MM.1S (cell line): ENCODE data around the gene AGAP2.

Source experiments
- DNase-seq: peaks from one replicate; pipeline ENCODE4 v3.0.0-alpha.2; 2015
- H2AFZ ChIP-seq: fragments of 300-600 bp; sonication (generic); 2 replicates; pipeline ENCODE4 v1.6.0; 2016; ENCODE audit warnings: antibody characterized with exemption, low read length
- H3F3A ChIP-seq: fragments of 300-600 bp; sonication (generic); 2 replicates; pipeline ENCODE4 v1.6.1; 2016; ENCODE audit warnings: mild to moderate bottlenecking, antibody characterized with exemption, low read length, moderate library complexity, mixed read lengths; ENCODE audit not compliant: insufficient read depth
- H3K27ac ChIP-seq: fragments of 300-600 bp; sonication (generic); 2 replicates; pipeline ENCODE4 v1.5.1; 2016; ENCODE audit warnings: mild to moderate bottlenecking, low read length
- H3K27me3 ChIP-seq: fragments of 300-600 bp; sonication (generic); replicated peaks from 2 replicates; pipeline ENCODE4 v1.6.0; 2016; ENCODE audit warnings: low read length; ENCODE audit not compliant: insufficient read depth
- H3K36me3 ChIP-seq: fragments of 300-600 bp; sonication (generic); replicated peaks from 2 replicates; pipeline ENCODE4 v1.6.1; 2016; ENCODE audit warnings: mild to moderate bottlenecking, low read length, mixed read lengths; ENCODE audit not compliant: insufficient read depth
- H3K4me1 ChIP-seq: fragments of 300-600 bp; sonication (generic); 2 replicates; pipeline ENCODE4 v1.6.1; 2016; ENCODE audit warnings: low read length, mixed read lengths
- H3K4me2 ChIP-seq: fragments of 300-600 bp; sonication (generic); 2 replicates; pipeline ENCODE4 v1.6.0; 2016; ENCODE audit warnings: low read depth, low read length
- H3K4me3 ChIP-seq: fragments of 300-600 bp; sonication (generic); 2 replicates; pipeline ENCODE4 v1.5.1; 2016; ENCODE audit warnings: low read length, mixed read lengths
- H3K79me2 ChIP-seq: fragments of 300-600 bp; sonication (generic); 2 replicates; pipeline ENCODE4 v1.6.1; 2016; ENCODE audit warnings: mixed run types, low read length, mixed read lengths
- H3K9ac ChIP-seq: fragments of 300-600 bp; sonication (generic); 2 replicates; pipeline ENCODE4 v1.6.1; 2016; ENCODE audit warnings: low read length, mixed read lengths
- H3K9me2 ChIP-seq: fragments of 300-600 bp; sonication (generic); replicated peaks from 2 replicates; pipeline ENCODE4 v1.6.1; 2016; ENCODE audit warnings: mild to moderate bottlenecking, low read length, mixed read lengths; ENCODE audit not compliant: insufficient read depth
- H3K9me3 ChIP-seq: fragments of 300-600 bp; sonication (generic); replicated peaks from 2 replicates; pipeline ENCODE4 v1.6.1; 2016; ENCODE audit warnings: mild to moderate bottlenecking, low read length, mixed read lengths; ENCODE audit not compliant: insufficient read depth
- H4K20me1 ChIP-seq: fragments of 300-600 bp; sonication (generic); 2 replicates; pipeline ENCODE4 v1.6.1; 2016; ENCODE audit warnings: mild to moderate bottlenecking, low read length, moderate library complexity, mixed read lengths; ENCODE audit not compliant: insufficient read depth
- CTCF ChIP-seq: fragments of 300-600 bp; sonication (generic); IDR thresholded peaks from 2 replicates; pipeline ENCODE4 v1.5.1; 2016; ENCODE audit warnings: antibody characterized with exemption, low read length, mixed read lengths
- EZH2 ChIP-seq: fragments of 300-600 bp; sonication (generic); optimal IDR thresholded peaks from 2 replicates; pipeline ENCODE3; 2017; ENCODE audit warnings: low read depth, mild to moderate bottlenecking, antibody characterized with exemption, low read length, mixed read lengths
- EZH2phosphoT487 ChIP-seq: fragments of 300-600 bp; sonication (generic); IDR thresholded peaks from 2 replicates; pipeline ENCODE4 v1.6.1; 2018; ENCODE audit warnings: antibody characterized with exemption, low read length

AGAP2 gene

GRCh38 chr12:57781244-57781643, 42.7 kb upstream of the AGAP2 start:
- H3K9me2 ChIP-seq: no peaks in the 10 kb centered on the region
- 0 out of 2 replicates have a peak, but pooled peaks cover 5% of the 10 kb centered on the region for H3K36me3 ChIP-seq
- peaks cover 33% of the 10 kb centered on the region for H3K79me2 ChIP-seq
- H3F3A ChIP-seq: 0 out of 2 replicates have a peak, but pooled peaks cover 3% of the 10 kb centered on the region
- no peaks in the 10 kb centered on the region for H3K27me3 ChIP-seq
- H3K4me2 ChIP-seq: peak overlapping the region; percentile 42; the same call in 1 of the 2 replicates
- H3K9ac ChIP-seq: no peak overlapping the region
- H3K4me3 ChIP-seq: no peak overlapping the region
- H2AFZ ChIP-seq: no peak overlapping the region
- 0 out of 2 replicates have a peak overlapping the region, but pooled peaks have one; percentile 5 for H3K27ac ChIP-seq
- peaks cover 12% of the 10 kb centered on the region for H3K4me1 ChIP-seq
- no peaks in the 10 kb centered on the region for H3K9me3 ChIP-seq
- no peak for DNase-seq
- no peaks in the 10 kb centered on the region for H4K20me1 ChIP-seq
- TF ChIP-seq CTCF (no peak), EZH2 (no peak), EZH2phosphoT487 (no peak)

- H2AFZ ChIP-seq: no peak overlapping the region
- H3K27me3 ChIP-seq: no peaks in the 10 kb centered on the region
- no peak overlapping the region for H3K9ac ChIP-seq
- no peaks in the 10 kb centered on the region for H3K9me2 ChIP-seq
- TF ChIP-seq EZH2phosphoT487: no peak
- no peak for TF ChIP-seq CTCF
- TF ChIP-seq EZH2: no peak
- H3K4me1 ChIP-seq: peaks cover 12% of the 10 kb centered on the region
- no peaks in the 10 kb centered on the region for H3K9me3 ChIP-seq
- no peak for DNase-seq
- no peak overlapping the region for H3K4me3 ChIP-seq
- H4K20me1 ChIP-seq: no peaks in the 10 kb centered on the region
- H3K36me3 ChIP-seq: no peaks in the 10 kb centered on the region
- peaks cover 25% of the 10 kb centered on the region for H3K79me2 ChIP-seq
- no peak overlapping the region for H3K4me2 ChIP-seq
- H3F3A ChIP-seq: 0 out of 2 replicates have a peak, but pooled peaks cover 3% of the 10 kb centered on the region
- H3K27ac ChIP-seq: no peak overlapping the region
Measured at GRCh38 chr12:57780284-57780897, 41.8 kb upstream of the AGAP2 start.

GRCh38 chr12:57779736-57780135, 41.2 kb upstream of the AGAP2 start:
- peaks cover 21% of the 10 kb centered on the region for H3K79me2 ChIP-seq
- no peaks in the 10 kb centered on the region for H3K36me3 ChIP-seq
- H4K20me1 ChIP-seq: no peaks in the 10 kb centered on the region
- H3K4me3 ChIP-seq: no peak overlapping the region
- TF ChIP-seq EZH2: no peak
- no peak overlapping the region for H2AFZ ChIP-seq
- no peak overlapping the region for H3K9ac ChIP-seq
- H3K4me2 ChIP-seq: no peak overlapping the region
- H3K27me3 ChIP-seq: no peaks in the 10 kb centered on the region
- no peak overlapping the region for H3K27ac ChIP-seq
- H3F3A ChIP-seq: 0 out of 2 replicates have a peak, but pooled peaks cover 3% of the 10 kb centered on the region
- no peak for DNase-seq
- H3K9me3 ChIP-seq: no peaks in the 10 kb centered on the region
- H3K4me1 ChIP-seq: peaks cover 12% of the 10 kb centered on the region
- H3K9me2 ChIP-seq: no peaks in the 10 kb centered on the region

GRCh38 chr12:57777911-57778310, 39.4 kb upstream of the AGAP2 start:
- H3K27ac ChIP-seq: no peak overlapping the region
- 0 out of 2 replicates have a peak, but pooled peaks cover under 1% of the 10 kb centered on the region for H3F3A ChIP-seq
- H3K9me3 ChIP-seq: no peaks in the 10 kb centered on the region
- no peak overlapping the region for H2AFZ ChIP-seq
- H3K79me2 ChIP-seq: peaks cover 4% of the 10 kb centered on the region
- no peaks in the 10 kb centered on the region for H3K27me3 ChIP-seq
- H4K20me1 ChIP-seq: no peaks in the 10 kb centered on the region
- H3K4me1 ChIP-seq: peaks cover 12% of the 10 kb centered on the region
- no peak for DNase-seq
- H3K36me3 ChIP-seq: no peaks in the 10 kb centered on the region
- no peak overlapping the region for H3K4me2 ChIP-seq
- H3K9ac ChIP-seq: no peak overlapping the region
- no peak overlapping the region for H3K4me3 ChIP-seq
- H3K9me2 ChIP-seq: no peaks in the 10 kb centered on the region
- TF ChIP-seq EZH2: no peak
- TF ChIP-seq EZH2phosphoT487: no peak
- TF ChIP-seq CTCF: no peak
